Mesothelial cell of epicardium (in vitro differentiated cells): ENCODE data around the gene IFT27. TPM values are rescaled to one million over a fixed set of nuclear protein-coding genes. Genes with fewer than 3 reads are reported as not detected.

ENCODE experiments used
- DNase-seq, 2 experiments: peaks; one replicate each; pipeline ENCODE4 v3.0.0; 2021; ENCODE audit warnings: low spot score in 2 of 2; ENCODE audit not compliant: unreplicated experiment in 2 of 2
- H3K27ac Mint-ChIP-seq: 2 replicates; pipeline ENCODE4 v1.8.0; 2021; ENCODE audit warnings: mixed read lengths
- H3K27me3 Mint-ChIP-seq: 2 replicates; pipeline ENCODE4 v1.8.0; 2021; ENCODE audit warnings: low read depth, mixed read lengths
- H3K36me3 Mint-ChIP-seq: 2 replicates; pipeline ENCODE4 v1.8.0; 2021; ENCODE audit warnings: mixed read lengths
- H3K4me1 Mint-ChIP-seq: 2 replicates; pipeline ENCODE4 v1.8.0; 2021; ENCODE audit warnings: mixed read lengths
- H3K4me3 Mint-ChIP-seq: 2 replicates; pipeline ENCODE4 v1.8.0; 2021; ENCODE audit warnings: mild to moderate bottlenecking, moderate library complexity, mixed read lengths
- H3K9me3 Mint-ChIP-seq: 2 replicates; pipeline ENCODE4 v1.8.0; 2021; ENCODE audit warnings: mixed read lengths
- total RNA-seq: library from RNA; stranded (reverse); gene quantifications from 3 replicates; pipeline ENCODE4 v1.2.1, GENCODE V29; 2021
- TF ChIP-seq, protein P1 (sequence below): fragments of 200-600 bp; sonication (generic); IDR thresholded peaks from one replicate; pipeline ENCODE4 v1.5.0; 2021; ENCODE audit warnings: antibody characterized with exemption; ENCODE audit not compliant: unreplicated experiment

IFT27 gene
- total RNA-seq, 1 donor from 2014 or later, result 58.6 TPM

DNA sequence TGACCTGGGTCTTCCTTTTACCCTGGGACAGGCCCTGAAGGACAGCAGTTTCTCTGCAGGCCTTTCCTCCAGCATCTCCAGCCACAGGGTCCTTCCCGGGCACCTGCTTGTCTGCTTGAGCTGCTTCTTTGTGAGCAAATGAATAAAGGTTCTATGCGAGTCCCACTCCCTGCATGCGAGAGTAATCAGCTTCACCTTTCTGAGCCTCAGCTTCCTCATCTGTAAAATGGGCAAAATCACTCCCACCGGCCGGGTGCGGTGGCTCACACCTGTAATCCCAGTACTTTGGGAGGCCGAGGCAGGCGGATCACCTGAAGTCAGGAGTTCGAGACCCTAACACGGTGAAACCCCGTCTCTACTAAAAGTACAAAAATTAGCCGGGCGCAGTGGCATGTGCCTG is 31.1 kb downstream of the IFT27 start:
- H3K27me3 Mint-ChIP-seq, result peaks cover 25% of the 10 kb centered on the region
- no peak overlapping the region for H3K27ac Mint-ChIP-seq
- no peaks in the 10 kb centered on the region for H3K9me3 Mint-ChIP-seq
- no peaks in the 10 kb centered on the region for H3K36me3 Mint-ChIP-seq
- no peak overlapping the region for H3K4me3 Mint-ChIP-seq
- no peak for DNase-seq
- TF ChIP-seq, protein P1, sequence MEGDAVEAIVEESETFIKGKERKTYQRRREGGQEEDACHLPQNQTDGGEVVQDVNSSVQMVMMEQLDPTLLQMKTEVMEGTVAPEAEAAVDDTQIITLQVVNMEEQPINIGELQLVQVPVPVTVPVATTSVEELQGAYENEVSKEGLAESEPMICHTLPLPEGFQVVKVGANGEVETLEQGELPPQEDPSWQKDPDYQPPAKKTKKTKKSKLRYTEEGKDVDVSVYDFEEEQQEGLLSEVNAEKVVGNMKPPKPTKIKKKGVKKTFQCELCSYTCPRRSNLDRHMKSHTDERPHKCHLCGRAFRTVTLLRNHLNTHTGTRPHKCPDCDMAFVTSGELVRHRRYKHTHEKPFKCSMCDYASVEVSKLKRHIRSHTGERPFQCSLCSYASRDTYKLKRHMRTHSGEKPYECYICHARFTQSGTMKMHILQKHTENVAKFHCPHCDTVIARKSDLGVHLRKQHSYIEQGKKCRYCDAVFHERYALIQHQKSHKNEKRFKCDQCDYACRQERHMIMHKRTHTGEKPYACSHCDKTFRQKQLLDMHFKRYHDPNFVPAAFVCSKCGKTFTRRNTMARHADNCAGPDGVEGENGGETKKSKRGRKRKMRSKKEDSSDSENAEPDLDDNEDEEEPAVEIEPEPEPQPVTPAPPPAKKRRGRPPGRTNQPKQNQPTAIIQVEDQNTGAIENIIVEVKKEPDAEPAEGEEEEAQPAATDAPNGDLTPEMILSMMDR, result no peak
- H3K4me1 Mint-ChIP-seq, result no peaks in the 10 kb centered on the region

DNA sequence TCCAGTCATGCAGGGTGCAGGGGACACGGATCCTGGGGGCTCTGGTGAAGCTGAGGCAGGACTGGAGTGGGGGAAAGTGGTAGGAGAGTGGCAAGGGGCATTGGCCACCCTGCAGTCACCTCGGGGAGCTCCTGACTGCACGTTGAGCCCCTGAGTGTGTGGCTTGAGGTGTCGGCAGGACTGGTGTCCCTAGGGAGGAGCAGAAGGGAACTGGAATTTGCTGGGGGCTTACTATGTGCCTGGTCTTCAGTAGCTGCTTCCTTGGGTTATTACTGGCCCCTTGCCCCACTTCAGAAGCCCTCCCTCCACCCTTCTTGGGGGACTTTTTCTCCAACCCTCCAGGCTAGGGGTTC is 31.5 kb downstream of the IFT27 start:
- no peak for DNase-seq
- Mint-ChIP-seq H3K27me3 (peaks cover 25% of the 10 kb centered on the region), H3K4me1 (no peaks in the 10 kb centered on the region), H3K4me3 (no peak overlapping the region), H3K36me3 (no peaks in the 10 kb centered on the region), H3K9me3 (no peaks in the 10 kb centered on the region), H3K27ac (no peak overlapping the region)
- TF ChIP-seq, protein P1, result no peak

- Mint-ChIP-seq H3K9me3 (peaks cover 4% of the 10 kb centered on the region), H3K36me3 (no peaks in the 10 kb centered on the region), H3K27ac (no peak overlapping the region), H3K4me3 (no peak overlapping the region), H3K27me3 (peaks cover 29% of the 10 kb centered on the region), H3K4me1 (no peaks in the 10 kb centered on the region)
- no peak for DNase-seq
- TF ChIP-seq, protein P1, result no peak
Measured at GRCh38 chr22:36743591-36744412, 32.1 kb downstream of the IFT27 start.

DNA sequence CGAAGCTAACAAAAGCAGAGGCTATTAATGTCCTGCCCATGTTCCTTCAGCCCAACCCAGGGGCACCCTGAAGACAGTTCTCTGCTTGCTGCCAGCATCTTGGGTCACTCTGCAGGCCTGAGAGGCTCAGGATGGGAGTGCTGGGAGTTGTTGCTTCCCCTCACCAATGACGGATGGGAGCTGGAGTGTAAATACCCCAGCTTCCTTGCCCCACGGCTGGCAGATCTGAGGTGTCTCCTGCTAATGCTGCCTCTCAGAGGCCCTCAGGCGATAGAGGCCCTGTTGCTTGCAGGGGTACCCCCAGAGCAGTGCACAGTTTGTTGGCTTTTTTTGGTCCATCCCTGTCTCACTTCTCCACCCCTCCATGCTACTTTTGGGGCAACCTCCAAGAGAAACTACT is 32.9 kb downstream of the IFT27 start:
- Mint-ChIP-seq H3K27ac (no peak overlapping the region), H3K9me3 (peaks cover 4% of the 10 kb centered on the region), H3K4me3 (no peak overlapping the region), H3K36me3 (no peaks in the 10 kb centered on the region), H3K4me1 (no peaks in the 10 kb centered on the region), H3K27me3 (peaks cover 37% of the 10 kb centered on the region)
- TF ChIP-seq, protein P1, result no peak
- DNase-seq, result no peak

GRCh38 chr22:36741968-36742367 is 34.0 kb downstream of the IFT27 start:
- no peak overlapping the region for H3K4me3 Mint-ChIP-seq
- TF ChIP-seq, protein P1, result no peak
- H3K36me3 Mint-ChIP-seq, result no peaks in the 10 kb centered on the region
- H3K27ac Mint-ChIP-seq, result no peak overlapping the region
- peaks cover 4% of the 10 kb centered on the region for H3K9me3 Mint-ChIP-seq
- no peaks in the 10 kb centered on the region for H3K4me1 Mint-ChIP-seq
- no peak for DNase-seq
- peaks cover 45% of the 10 kb centered on the region for H3K27me3 Mint-ChIP-seq
